ENCODE data around the gene UGT1A7. TPM values are rescaled to one million over a fixed set of nuclear protein-coding genes. Genes with fewer than 3 reads are reported as not detected.
A peak's percentile ranks its signal among the peaks of the same experiment; 100 is the strongest.

Gene UGT1A7
- total RNA-seq, 2 experiments from 2014 or later = not detected

- Mint-ChIP-seq H3K36me3 (no peaks in the 10 kb centered on the region), H3K9me3 (ENCODE audit: low read depth) (no peaks in the 10 kb centered on the region), H3K4me3 (no peak overlapping the region), H3K27me3 (peaks cover 32% of the 10 kb centered on the region), H3K4me1 (no peaks in the 10 kb centered on the region), H3K27ac (no peak overlapping the region)
- peak; percentile 26 for DNase-seq
- ATAC-seq = no peak
- CTCF ChIA-PET = no interaction called here
Measured at GRCh38 chr2:233807966-233808935, 126.5 kb downstream of the UGT1A7 start.

DNA sequence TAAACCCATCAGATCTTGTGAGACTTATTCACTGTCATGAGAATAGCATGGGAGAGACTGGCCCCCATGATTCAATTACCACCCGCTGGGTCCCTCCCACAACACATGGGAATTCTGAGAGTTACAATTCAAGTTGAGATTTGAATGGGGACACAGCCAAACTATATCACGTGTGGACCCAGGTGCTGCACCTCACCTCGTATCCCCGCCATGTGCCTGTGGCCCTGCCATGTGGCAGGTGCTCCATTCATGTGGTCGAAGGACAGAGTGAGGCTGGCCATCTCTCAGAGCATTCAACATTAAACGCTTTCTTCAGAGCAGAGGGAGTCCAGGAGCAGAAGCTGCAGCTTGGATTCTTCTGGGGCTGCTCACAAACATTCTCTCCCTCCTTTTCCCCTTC lies 128.7 kb downstream of the UGT1A7 start:
- Mint-ChIP-seq H3K27me3 (peaks cover 37% of the 10 kb centered on the region), H3K36me3 (no peaks in the 10 kb centered on the region), H3K4me3 (no peak overlapping the region), H3K4me1 (no peaks in the 10 kb centered on the region), H3K9me3 (ENCODE audit: low read depth) (no peaks in the 10 kb centered on the region), H3K27ac (no peak overlapping the region)
- CTCF ChIA-PET = no interaction called here
- ATAC-seq = no peak
- DNase-seq = no peak

GRCh38 chr2:233811087-233811486 lies 129.4 kb downstream of the UGT1A7 start:
- H3K9me3 Mint-ChIP-seq (ENCODE audit: low read depth) = no peaks in the 10 kb centered on the region
- H3K27ac Mint-ChIP-seq = no peak overlapping the region
- CTCF ChIA-PET = no interaction called here
- H3K4me1 Mint-ChIP-seq = no peaks in the 10 kb centered on the region
- ATAC-seq (no peak), DNase-seq (no peak)
- H3K27me3 Mint-ChIP-seq = peaks cover 35% of the 10 kb centered on the region
- H3K4me3 Mint-ChIP-seq = no peak overlapping the region
- no peaks in the 10 kb centered on the region for H3K36me3 Mint-ChIP-seq

- Mint-ChIP-seq H3K27me3 (peaks cover 36% of the 10 kb centered on the region), H3K27ac (no peak overlapping the region), H3K4me1 (no peaks in the 10 kb centered on the region), H3K4me3 (no peak overlapping the region), H3K36me3 (no peaks in the 10 kb centered on the region), H3K9me3 (ENCODE audit: low read depth) (no peaks in the 10 kb centered on the region)
- ATAC-seq (no peak), DNase-seq (no peak)
- CTCF ChIA-PET = no interaction called here
Measured at GRCh38 chr2:233811732-233812131, 130.0 kb downstream of the UGT1A7 start.

GRCh38 chr2:233813236-233814055 lies 131.7 kb downstream of the UGT1A7 start:
- DNase-seq (no peak), ATAC-seq (no peak)
- H3K4me1 Mint-ChIP-seq = no peaks in the 10 kb centered on the region
- no peaks in the 10 kb centered on the region for H3K36me3 Mint-ChIP-seq
- H3K27me3 Mint-ChIP-seq = peaks cover 32% of the 10 kb centered on the region
- no peak overlapping the region for H3K27ac Mint-ChIP-seq
- H3K9me3 Mint-ChIP-seq (ENCODE audit: low read depth) = no peaks in the 10 kb centered on the region
- CTCF ChIA-PET = no interaction called here
- no peak overlapping the region for H3K4me3 Mint-ChIP-seq

DNA sequence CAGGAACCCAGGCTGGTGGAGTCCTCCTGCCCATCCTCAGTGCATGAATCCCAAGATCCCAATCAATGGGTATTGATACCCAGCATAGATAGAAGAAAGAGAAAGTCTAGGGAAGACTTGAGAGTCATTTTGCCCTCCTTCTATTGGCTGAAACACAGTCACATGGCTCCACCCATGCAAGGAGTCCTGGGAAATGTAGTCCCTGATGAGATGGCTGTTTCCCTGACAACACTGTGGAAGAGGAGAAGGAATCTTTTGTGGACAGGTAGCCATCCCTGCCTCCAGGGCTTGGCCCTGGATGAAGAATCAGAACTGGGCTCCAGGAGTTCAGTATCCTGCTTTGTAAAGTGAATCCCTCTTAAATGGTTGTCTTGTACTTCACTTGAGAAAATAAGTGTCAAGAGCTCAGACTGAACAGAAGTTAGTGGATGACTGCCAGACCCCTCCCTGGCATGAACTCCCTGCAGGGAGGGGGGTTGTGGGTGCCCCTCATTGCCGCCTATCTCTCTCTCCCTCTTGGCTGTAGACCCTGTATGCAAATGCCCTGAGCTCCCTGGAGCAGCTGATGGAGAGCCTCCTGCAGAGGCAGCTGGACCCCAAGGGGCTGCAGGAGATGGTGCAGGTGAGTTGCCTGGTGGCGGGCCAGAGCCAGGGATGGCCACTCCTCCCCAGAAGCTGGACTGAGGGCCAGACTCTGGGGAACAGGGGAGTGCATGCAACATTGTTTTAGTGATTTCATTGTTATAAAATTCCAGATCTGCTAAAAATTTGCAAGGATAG lies 132.5 kb downstream of the UGT1A7 start:
- no peak for ATAC-seq
- Mint-ChIP-seq H3K27ac (no peak overlapping the region), H3K27me3 (peaks cover 30% of the 10 kb centered on the region), H3K9me3 (ENCODE audit: low read depth) (no peaks in the 10 kb centered on the region), H3K36me3 (no peaks in the 10 kb centered on the region), H3K4me1 (no peaks in the 10 kb centered on the region), H3K4me3 (no peak overlapping the region)
- CTCF ChIA-PET = no interaction called here
- no peak for DNase-seq

DNA sequence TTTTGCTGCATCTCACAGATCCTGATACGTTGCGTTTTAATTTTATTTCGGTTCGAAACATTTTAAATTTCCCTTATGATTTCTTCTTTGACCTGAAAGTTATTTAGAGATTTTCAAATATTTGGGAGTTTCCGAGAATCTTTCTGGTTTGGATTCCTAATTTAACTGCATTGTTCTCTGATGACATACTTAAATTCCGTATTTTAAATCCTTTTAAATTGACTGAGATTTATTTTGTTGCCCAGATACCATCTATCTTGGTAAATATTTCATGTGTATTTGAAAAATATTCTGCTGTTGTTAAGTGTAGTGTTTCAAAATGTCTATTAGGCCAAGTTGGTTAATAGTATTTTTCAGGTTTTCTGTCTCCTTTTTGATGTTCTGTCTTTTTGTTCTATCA lies 134.2 kb downstream of the UGT1A7 start:
- Mint-ChIP-seq H3K4me1 (no peaks in the 10 kb centered on the region), H3K9me3 (ENCODE audit: low read depth) (no peaks in the 10 kb centered on the region), H3K27ac (no peak overlapping the region), H3K36me3 (no peaks in the 10 kb centered on the region), H3K4me3 (no peak overlapping the region), H3K27me3 (peaks cover 22% of the 10 kb centered on the region)
- no peak for DNase-seq
- ATAC-seq = no peak
- CTCF ChIA-PET = no interaction called here

- DNase-seq (no peak), ATAC-seq (no peak)
- Mint-ChIP-seq H3K27me3 (peaks cover 21% of the 10 kb centered on the region), H3K4me3 (no peak overlapping the region), H3K9me3 (ENCODE audit: low read depth) (no peaks in the 10 kb centered on the region), H3K4me1 (no peaks in the 10 kb centered on the region), H3K27ac (no peak overlapping the region), H3K36me3 (no peaks in the 10 kb centered on the region)
- CTCF ChIA-PET = no interaction called here
Measured at GRCh38 chr2:233816334-233816733, 134.6 kb downstream of the UGT1A7 start.

DNA sequence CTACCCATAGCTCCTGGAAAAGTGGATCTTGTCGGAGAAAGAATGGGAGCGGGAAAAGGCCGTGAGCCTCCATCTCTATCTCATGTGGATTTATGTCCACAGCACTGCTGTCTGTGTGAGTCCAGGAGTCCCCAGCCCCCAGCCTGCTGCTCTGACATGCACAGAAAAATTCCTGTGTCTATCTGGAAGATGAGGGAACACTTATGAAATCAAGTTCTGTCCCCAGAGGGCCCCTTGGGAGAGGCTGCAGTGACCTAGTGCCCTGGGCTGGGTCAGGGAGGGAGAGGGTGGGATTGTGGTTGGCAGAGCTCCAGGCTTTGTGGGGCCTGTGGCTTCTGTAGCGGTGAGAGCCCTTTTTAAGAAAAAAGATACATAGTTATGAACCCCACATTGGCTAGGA lies 135.1 kb downstream of the UGT1A7 start:
- ATAC-seq = no peak
- H3K27ac Mint-ChIP-seq = no peak overlapping the region
- DNase-seq = no peak
- no peaks in the 10 kb centered on the region for H3K36me3 Mint-ChIP-seq
- no peaks in the 10 kb centered on the region for H3K9me3 Mint-ChIP-seq (ENCODE audit: low read depth)
- CTCF ChIA-PET = no interaction called here
- peaks cover 21% of the 10 kb centered on the region for H3K27me3 Mint-ChIP-seq
- no peak overlapping the region for H3K4me3 Mint-ChIP-seq
- H3K4me1 Mint-ChIP-seq = no peaks in the 10 kb centered on the region

- Mint-ChIP-seq H3K4me3 (no peak overlapping the region), H3K36me3 (no peaks in the 10 kb centered on the region), H3K9me3 (ENCODE audit: low read depth) (no peaks in the 10 kb centered on the region), H3K27me3 (peaks cover 21% of the 10 kb centered on the region), H3K4me1 (no peaks in the 10 kb centered on the region), H3K27ac (no peak overlapping the region)
- no peak for DNase-seq
- CTCF ChIA-PET = no interaction called here
- ATAC-seq = no peak
Measured at GRCh38 chr2:233817361-233817911, 135.7 kb downstream of the UGT1A7 start.

DNA sequence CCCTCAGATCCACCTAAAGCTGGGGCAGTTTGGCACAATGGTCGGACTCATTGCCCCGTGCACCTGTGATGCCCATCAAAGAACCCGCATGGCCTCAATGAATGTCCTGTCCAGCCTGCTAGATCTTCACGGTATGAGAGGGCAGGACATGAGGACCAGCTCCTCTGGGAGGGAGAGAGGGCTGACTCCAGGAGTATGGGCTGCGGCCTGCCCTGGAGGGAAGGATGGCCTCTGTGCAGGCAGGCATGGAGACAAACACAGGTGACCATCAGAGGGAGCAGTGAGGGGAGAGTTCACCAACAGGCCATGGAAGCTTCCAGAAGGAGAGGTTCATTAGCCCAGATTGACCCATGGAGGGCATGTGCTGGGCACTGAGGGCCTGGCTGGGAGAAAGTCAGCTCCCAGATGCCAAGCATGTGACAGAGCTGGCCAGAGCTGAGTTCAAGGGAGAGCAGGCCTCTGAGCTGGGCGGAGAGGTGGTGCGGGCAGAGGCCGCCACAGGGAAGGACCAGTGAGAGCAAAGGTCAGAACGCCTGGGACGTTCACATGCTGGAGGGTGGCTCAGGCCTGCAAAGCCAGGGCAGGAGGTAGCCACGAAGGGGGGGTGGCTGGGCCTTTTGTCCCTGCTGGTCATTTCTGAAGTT lies 136.4 kb downstream of the UGT1A7 start:
- no peak overlapping the region for H3K27ac Mint-ChIP-seq
- CTCF ChIA-PET = no interaction called here
- no peak for ATAC-seq
- peaks cover 21% of the 10 kb centered on the region for H3K27me3 Mint-ChIP-seq
- no peaks in the 10 kb centered on the region for H3K36me3 Mint-ChIP-seq
- no peak overlapping the region for H3K4me3 Mint-ChIP-seq
- no peaks in the 10 kb centered on the region for H3K4me1 Mint-ChIP-seq
- no peak for DNase-seq
- H3K9me3 Mint-ChIP-seq (ENCODE audit: low read depth) = no peaks in the 10 kb centered on the region

GRCh38 chr2:233818639-233819621 lies 137.2 kb downstream of the UGT1A7 start:
- H3K9me3 Mint-ChIP-seq (ENCODE audit: low read depth) = no peaks in the 10 kb centered on the region
- no peaks in the 10 kb centered on the region for H3K4me1 Mint-ChIP-seq
- ATAC-seq (no peak), DNase-seq (no peak)
- no peak overlapping the region for H3K27ac Mint-ChIP-seq
- CTCF ChIA-PET = no interaction called here
- H3K4me3 Mint-ChIP-seq = no peak overlapping the region
- H3K36me3 Mint-ChIP-seq = no peaks in the 10 kb centered on the region
- H3K27me3 Mint-ChIP-seq = peaks cover 16% of the 10 kb centered on the region
